Adipose tissue (tissue), 3 donors: ENCODE measurements around the gene LONP2. TPM values are rescaled to one million over a fixed set of nuclear protein-coding genes. Genes with fewer than 3 reads are reported as not detected.
A peak's percentile ranks its signal among the peaks of the same experiment; 100 is the strongest.
"Not testable (repeated sequence)": the region's sequence is repeated elsewhere in the genome, so short reads cannot be mapped to it uniquely, and the experiment has no call there.

ENCODE experiments used
- H3K27ac ChIP-seq: one replicate; pipeline ENCODE4 v1.5.1; 2013; ENCODE audit warnings: low read depth, low read length
- WGBS, 3 donors: extraction: QIAGEN DNeasy Blood & Tissue Kit; methylation state at CpG; one replicate each; pipeline ENCODE4 v1.1.7; 2013; 5-methylcytosine and 5-hydroxymethylcytosine counted together
- polyA plus RNA-seq, 3 donors: library from polyadenylated mRNA; stranded (reverse); fragments of 200-250 nt; gene quantifications; one replicate each; pipeline ENCODE4 v1.2.3, GENCODE V29; 2013
- donor health status: healthy with polysubstance abuse.
- donor health status: Bipolar disorder and iron deficiency.
- donor health status: healthy.

Gene LONP2
- polyA plus RNA-seq, 3 donors = 16.1 to 26.6 (median 18.1) TPM

GRCh38 chr16:48354385-48354784 is 110.3 kb downstream of the LONP2 start:
- H3K27ac ChIP-seq = not testable (repeated sequence)
- 95 to 98% (median 96%) methylated on average over 5 of the region's 5 CpGs for WGBS, 3 donors

GRCh38 chr16:48354877-48355855 is 111.1 kb downstream of the LONP2 start:
- 88 to 90% (median 89%) methylated on average over 11 of the region's 11 CpGs for WGBS, 3 donors
- no peak overlapping the region for H3K27ac ChIP-seq

DNA sequence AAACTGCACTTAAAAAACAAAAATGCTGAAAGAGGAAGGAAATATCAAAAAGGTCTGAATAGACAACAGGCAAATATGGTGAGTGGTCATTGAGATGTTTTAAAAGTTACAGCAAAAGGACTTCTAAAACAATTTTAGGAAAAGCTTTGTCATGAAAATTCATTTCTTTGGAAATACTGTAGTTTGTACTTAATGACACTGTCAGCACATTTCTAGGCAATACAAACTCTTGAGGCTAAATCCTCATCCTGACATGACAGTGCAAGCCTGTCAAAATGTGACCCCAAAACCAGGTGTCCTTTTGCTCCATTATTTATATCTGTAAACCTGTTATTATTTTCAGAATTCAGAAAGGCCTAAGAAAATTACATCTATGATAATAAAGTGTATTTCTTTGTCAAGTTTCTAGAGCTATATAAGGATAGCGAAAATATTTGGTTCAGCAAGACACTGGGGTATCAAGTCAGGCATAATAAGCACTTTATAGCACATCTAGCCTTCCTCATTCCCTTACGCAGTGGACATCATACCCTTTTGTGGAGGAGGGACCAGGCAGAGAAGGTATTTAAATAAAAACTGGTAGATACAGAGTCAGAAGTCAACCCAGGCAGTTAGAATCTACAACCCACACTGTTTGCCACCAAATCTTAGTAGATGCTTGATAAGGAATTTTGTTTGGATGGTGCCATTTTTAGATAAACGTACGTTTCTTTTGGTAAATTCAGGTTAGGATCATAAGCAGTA is 112.7 kb downstream of the LONP2 start:
- WGBS, 3 donors = 72 to 92% (median 91%) methylated on average over 4 of the region's 4 CpGs
- no peak overlapping the region for H3K27ac ChIP-seq

DNA sequence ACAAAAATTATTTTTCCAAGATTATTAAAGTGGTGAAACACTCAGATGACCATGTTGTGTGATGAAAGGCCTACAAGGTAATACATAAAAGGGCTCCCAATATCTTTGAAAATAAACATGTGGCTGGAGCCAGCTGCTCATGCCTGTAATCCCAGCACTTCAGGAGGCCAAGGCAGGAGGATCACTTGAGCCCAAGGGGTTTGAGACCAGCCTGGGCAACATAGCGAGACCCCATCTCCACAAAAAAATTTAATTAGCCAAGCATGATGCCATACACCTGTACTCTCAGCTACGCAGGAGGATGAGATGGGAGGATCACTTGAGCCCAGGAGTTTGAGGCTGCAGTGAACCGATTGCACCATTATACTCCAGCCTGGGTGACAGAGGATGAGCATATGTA is 114.3 kb downstream of the LONP2 start:
- WGBS, 3 donors = 90 to 99% (median 98%) methylated on average over 3 of the region's 3 CpGs
- H3K27ac ChIP-seq = no peak overlapping the region

DNA sequence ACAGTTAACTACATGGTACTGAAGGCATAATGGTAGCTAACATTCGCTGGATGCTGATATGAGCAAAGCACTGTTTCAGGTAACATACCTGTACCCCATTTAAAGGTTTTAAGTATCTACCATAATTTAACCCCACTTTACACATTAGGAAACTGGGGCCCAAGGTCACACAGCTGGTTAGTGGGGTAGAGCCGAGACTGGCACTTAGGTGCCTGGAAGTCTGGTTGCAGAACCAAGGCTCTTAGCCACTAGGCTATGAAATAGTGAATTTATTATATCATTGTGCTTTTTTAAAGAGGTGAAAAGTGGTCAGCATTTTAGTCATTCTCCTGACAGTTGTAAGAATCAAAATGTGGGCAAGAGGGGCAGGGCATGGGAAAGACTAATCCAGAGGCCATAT is 115.9 kb downstream of the LONP2 start:
- 83 to 94% (median 93%) methylated on average over 2 of the region's 2 CpGs for WGBS, 3 donors
- no peak overlapping the region for H3K27ac ChIP-seq

DNA sequence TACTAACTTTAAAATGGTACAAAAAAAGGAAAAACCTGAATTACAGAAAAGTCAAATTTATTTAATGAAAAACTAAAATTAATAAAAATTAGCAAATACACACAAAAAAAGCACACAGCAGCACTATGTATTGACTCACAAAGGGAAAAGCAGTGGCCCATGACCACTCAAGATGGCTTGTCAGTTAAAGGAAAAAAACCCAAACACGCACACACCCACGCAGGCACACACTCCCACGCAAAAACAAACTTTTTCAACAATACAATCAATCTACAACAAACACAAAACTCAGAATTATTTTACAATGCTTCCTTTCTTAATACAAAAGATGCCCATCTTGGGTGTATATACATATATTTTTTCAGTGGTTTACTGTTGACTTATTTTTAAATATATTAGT is 116.9 kb downstream of the LONP2 start:
- no peak overlapping the region for H3K27ac ChIP-seq
- WGBS, 3 donors = 91 to 93% (median 92%) methylated on average over 3 of the region's 3 CpGs

DNA sequence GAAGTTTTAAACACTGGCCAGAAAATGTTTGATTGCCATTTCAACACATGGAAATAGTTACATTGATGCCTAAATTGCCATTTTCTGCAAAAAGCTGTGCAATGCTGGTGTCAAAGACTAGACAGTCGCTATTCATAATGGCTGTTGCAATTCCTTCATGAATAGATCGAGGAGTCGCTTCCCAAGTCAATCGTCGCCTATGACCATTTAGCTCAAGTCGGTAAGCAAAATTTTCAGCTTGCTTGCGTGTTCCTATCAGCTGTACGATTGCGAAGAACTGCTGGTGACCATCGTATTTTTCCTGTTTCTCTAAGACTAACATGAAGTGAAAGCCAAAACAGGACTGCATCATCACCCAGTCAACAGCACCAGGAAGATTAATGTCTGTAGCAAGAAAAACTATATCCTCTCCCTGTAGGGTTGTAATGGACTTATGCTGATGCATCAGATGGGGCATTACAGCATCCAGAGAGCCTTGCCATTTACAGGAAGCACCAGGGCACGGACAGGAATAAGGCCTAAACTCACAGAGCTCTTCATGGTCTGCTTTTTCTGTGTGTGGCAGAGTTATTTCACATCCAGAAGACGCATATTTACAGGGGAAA is 117.5 kb downstream of the LONP2 start:
- H3K27ac ChIP-seq = no peak overlapping the region
- WGBS, 3 donors = 87 to 95% (median 87%) methylated on average over 12 of the region's 12 CpGs

DNA sequence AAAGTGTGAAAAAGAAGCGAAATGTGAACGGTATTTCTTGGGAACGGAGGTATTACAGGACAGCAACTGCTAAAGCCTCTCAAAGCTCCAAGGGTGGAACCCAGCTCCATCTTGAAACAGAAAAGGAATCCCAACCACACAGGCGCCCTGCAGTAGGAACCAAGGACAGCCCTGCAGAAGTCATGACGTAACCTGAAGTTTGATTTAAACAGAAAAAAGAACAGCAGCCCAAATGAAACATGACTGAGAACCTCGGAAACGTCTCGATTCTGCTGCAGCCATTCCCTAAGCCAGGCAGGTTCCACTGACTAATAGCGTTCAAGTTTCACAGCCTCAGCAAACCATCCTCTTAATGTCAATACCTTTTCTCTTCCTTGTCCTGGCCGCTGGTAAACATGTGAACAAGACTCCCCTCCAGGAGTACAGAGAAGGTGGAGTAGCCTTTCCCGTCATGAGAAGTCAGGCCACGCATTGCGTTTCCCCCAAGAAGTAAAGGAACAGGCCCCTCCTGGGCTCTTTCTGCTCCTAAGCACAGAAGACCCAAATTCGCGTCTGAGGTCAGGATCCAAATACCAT is 121.0 kb downstream of the LONP2 start:
- WGBS, 3 donors = 39 to 61% (median 55%) methylated on average over 15 of the region's 15 CpGs
- no peak overlapping the region for H3K27ac ChIP-seq

DNA sequence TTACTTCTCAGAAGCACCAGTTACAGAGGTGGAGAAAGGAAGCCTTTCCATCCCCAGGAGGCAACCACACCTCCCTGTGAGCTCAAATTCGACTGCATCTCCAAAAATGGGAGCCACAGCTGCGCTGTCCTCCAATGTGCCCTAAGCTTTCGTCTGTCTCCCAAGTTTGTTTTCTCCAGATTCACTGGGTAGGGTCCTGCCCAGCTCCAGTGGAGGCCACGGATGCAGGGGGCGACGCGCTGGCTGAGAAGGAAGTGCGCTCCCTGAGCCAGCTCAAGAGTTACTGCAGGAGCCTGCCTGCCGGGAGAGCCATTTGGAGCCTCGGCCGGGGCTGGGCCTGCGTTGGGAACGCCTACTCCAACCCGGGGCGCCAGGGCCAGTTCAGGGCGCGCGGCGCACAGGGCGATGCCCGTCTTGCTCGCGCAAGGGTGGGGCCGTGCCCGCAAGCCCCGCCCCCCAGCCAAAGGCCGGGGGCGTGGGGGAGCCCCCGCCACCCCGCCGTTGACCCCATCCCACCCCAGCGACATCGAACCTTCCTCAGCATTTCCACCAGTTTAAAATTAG is 121.6 kb downstream of the LONP2 start:
- WGBS, 3 donors = 1 to 4% (median 2%) methylated on average over 32 to 33 of the region's 33 CpGs
- peak overlapping the region; percentile 45 for H3K27ac ChIP-seq

DNA sequence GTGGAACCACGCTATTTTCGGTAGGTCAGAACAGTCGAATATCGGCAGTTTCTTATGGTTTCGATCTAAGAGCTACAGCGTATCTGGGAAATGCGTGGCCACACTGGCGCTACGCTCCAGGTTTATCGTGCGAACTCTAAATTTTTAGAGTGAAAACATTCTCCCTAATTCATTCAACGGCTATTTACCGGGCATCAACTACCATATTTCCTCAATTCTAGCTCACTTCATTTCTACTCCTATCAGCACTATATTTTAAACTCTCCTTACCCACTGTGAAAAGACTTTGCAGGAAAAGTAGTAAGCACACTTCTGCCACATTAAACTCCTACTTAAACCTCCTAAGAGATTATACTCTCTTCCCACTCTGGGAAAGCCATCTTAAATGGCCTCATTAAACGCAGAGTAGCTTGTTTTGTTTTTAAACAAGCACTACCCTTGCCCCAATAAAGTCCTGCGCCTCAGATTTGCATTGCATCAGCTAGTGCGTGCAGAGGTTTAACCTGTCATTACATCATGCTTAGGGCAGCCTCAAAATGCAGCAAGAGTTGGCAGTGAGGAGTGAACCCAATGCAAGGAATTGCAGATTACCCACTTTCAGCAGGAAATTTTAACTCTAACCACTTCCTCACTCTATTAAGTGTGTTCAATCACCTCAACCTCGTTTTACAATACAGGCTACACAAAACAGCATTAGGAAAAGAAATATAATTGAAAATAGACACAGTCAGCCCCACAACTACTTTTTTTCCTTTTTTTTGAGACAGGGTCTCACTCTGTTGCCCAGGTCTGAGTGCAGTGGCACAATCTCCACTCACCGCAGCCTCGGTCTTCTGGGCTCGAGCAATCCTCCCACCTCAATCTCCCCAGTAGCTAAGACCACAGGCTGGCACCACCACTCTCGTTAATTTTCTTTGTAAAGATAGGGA is 122.3 kb downstream of the LONP2 start:
- H3K27ac ChIP-seq = peak overlapping the region; percentile 45
- 14 to 17% (median 14%) methylated on average over 21 of the region's 21 CpGs for WGBS, 3 donors

- H3K27ac ChIP-seq = no peak overlapping the region
Observed at GRCh38 chr16:48367441-48368049, 123.4 kb downstream of the LONP2 start.

DNA sequence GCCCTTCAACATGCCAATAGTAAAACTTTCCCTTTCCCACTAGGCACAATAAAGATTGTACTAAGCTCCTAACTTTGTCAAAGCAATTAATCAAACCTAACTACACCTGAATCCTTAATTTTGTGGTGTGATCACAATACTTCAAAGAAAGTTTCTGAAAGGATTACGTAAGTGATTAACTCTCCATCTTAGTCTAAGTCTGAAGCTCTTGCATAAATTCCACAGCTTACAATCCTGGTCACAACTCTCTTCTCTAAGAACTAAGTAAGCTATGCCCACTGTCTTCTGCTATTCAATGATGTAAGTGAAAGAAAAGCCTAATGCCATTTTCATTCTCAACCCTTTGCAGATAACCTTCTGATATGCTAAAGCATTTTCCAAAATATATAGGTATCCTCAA is 125.7 kb downstream of the LONP2 start:
- H3K27ac ChIP-seq = no peak overlapping the region
- WGBS, 3 donors = 74 to 88% (median 77%) methylated on average over 1 of the region's 1 CpG

More at GRCh38 chr16:48367441-48368049, 123.4 kb downstream of the LONP2 start:
- WGBS, 3 donors = 56 to 64% (median 62%) methylated on average over 2 of the region's 2 CpGs

DNA sequence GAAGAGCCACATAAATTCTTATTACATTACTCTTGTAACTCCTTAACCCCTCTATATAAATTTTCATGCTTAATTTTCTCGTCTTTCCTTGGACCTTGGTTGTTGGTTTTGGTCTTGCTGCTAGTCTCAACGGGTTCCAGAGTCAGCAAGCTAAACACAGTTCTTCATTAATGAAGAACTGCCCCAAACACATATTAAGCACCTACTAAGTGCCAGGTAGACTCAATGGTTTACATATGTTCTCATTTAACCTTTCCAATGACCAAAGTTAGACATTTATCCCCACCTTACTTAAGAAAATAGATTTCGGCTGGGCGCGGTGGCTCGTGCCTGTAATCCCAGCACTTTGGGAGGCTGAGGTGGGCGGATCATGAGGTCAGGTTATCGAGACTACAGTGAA is 126.1 kb downstream of the LONP2 start:
- WGBS, 3 donors = 95 to 97% (median 96%) methylated on average over 8 of the region's 8 CpGs
- H3K27ac ChIP-seq = no peak overlapping the region

DNA sequence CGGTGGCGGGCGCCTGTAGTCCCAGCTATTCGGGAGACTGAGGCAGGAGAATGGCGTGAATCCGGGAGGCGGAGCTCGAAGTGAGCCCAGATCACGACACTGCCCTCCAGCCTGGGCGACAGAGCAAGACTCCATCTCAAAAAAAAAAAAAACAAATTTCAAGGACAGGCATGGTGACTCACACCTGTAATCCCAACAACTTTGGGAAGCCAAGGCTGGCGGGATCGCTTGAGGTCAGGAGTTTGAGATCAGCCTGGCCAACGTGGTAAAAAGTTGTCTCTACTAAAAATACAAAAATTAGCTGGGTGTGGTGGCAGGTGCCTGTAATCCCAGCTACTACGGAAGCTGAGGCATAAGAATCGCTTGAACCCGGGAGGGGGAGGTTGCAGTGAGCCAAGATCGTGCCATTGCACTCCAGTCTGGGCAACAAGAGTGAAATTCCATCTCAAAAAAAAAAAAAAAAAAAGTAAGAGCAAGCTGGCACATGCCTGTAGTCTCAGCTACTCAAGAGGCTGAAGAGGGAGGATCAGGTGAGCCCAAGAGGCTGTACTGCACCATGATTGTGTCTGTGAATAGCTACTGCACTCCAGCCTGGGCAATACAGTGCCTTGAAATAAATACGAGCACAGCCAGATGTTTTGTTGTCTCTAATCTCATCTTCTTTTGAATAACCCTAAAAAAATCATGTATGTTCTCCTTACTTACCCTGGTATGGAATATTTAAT is 126.7 kb downstream of the LONP2 start:
- 92 to 94% (median 92%) methylated on average over 18 of the region's 18 CpGs for WGBS, 3 donors
- not testable (repeated sequence) for H3K27ac ChIP-seq

DNA sequence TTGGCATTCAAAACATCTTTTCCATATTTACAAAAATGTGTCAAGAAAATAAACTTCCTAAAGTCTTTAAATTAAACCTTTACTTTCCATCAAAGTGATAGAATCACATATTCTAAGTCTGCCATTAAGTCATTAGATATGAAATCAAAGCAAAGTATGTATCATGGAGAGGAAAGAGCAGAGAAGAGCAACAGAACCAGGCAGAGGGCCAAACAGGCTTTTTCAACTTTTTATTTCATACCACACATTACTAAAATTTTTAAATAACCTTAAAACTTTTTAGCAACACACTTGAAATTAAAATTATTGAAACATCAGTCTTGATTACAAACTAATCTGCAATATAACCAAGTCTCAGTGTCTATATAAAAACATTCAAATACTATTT is 127.3 kb downstream of the LONP2 start:
- no peak overlapping the region for H3K27ac ChIP-seq

DNA sequence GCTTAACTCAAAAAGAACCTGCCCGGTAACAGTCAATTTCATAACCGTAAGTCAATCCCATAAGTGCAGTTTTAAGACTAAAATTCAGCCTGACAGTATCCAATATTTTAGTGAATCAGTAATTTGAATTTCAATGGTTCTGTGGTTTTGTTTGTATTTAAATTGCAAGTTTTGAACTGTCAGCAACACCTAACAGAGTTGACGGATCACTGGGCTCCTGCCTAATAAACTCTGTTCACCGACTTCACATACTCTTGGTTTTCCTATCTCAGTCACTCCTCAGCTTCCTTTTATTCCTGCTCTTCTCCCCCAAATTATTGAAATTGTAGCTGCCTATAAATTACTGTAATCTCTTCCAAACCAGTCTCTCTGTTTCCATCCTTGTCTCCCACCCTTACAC is 128.6 kb downstream of the LONP2 start:
- 92 to 96% (median 95%) methylated on average over 4 of the region's 4 CpGs for WGBS, 3 donors
- H3K27ac ChIP-seq = no peak overlapping the region
